C1 segment of cervical spinal cord (tissue), 14 donors: ENCODE measurements around the gene CASQ1.
A peak's percentile ranks its signal among the peaks of the same experiment; 100 is the strongest.

ENCODE experiments used
- DNase-seq, 14 donors: peaks; one replicate each; lab custom pipeline; 2025; lab: John Stamatoyannopoulos, UW

Gene CASQ1

DNA sequence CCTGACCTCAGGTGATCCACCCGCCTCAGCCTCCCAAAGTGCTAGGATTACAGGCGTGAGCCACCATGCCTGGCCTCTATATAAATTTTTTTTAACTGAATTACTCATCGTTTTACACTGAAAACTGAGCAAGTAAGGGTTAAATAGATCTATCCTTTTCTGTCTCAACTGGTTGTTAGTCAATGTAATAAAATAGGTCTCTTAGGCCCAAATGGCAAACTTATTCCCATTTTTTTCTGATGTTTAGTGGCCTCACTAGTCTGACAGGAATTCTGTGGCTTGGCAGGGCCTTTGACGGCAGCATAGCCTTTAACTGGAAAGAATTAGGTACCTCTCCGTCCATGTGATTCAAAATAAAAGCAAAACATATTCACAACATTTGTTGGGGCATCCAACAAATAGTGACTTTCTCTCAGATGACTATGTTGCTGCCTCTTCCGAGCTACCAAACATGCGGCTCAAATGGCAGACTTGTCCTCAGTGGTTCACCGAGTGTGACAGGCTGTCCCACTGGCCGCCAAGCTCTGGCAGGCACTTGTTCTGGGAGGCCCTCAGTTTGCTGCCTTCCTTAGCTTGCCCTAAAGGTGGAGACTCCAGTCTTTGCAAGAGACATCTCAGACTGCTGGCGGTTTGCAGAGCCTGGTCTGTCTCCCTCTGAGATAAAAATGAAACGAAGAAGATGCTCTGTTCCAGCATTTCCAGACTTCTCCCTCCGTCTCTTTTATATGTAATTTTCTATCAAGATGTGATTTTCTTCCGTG, 21.6 kb upstream of the CASQ1 start:
- DNase-seq, result peak in 1 of 14 donors; percentile 69

DNA sequence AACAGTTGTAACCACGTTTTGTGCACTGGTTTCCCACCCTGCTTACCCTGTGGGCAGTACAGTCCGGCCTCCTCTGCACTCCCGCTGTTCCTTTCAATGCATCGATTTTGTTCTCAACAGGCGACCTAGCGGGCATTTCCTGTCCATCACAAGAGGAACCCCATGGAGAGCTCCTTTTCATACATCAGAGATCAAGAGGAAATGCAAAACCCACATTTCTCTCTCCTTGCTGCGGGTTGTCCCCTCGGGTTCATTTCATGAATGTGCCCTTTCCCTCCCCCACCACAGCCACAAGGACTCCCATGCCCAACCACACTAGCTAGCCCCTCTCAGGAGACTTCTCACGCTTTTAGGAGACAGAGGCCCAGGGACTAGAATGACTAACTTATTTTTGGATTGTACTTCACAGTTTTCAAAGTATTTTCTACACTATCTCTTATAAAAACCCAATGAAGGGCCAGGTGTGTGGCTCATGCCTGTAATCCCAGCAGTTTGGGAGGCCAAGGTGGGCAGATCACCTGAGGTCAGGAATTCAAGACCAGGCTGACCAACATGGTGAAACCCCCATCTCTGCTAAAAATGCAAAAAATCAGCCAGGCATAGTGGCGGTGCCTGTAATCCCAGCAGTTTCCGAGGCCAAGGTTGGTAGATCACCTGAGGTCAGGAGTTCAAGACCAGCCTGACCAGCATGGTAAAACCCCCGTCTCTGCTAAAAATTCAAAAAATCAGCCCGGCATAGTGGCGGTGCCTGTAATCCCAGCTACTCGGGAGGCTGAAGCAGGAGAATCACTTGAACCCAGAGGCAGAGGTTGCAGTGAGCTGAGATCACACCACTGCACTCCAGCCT, 20.6 kb upstream of the CASQ1 start:
- DNase-seq, result peak in 1 of 14 donors; percentile 12

DNA sequence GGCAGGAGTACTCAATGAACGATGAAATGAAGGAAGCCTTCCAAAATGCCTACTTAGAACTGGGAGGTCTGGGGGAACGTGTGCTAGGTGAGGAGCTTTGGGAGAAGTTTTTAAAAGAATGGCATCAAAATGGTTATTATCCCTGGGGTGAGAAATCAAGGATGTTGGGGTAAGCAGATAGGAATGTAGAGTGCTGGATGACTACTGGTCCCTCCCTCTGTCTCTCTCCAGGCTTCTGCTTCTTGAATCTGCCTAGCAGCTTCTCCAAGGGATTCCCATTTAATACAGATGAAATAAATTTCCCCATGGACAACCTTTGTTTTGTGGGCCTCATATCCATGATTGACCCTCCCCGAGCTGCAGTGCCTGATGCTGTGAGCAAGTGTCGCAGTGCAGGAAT, 19.0 kb upstream of the CASQ1 start:
- DNase-seq, result no peak

DNA sequence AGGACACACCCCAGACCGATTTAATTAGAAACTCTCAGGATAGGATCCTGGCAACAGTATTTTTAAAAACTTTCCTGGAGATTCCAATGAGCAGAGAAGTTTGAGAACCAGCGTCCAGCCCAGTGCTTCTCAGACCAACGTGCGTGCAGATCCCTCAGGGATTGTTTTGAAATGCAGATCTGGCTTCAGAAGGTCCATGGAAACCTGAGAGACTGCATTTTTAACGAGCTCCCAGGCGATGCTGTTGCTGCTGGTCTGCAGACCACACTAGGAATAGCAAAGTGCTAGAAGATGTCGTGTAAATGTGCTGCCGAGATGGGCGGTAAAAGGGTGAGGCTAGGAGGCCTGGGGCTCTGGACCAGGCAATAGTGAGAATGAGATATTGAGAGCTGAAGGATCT, 18.4 kb upstream of the CASQ1 start:
- no peak for DNase-seq

DNA sequence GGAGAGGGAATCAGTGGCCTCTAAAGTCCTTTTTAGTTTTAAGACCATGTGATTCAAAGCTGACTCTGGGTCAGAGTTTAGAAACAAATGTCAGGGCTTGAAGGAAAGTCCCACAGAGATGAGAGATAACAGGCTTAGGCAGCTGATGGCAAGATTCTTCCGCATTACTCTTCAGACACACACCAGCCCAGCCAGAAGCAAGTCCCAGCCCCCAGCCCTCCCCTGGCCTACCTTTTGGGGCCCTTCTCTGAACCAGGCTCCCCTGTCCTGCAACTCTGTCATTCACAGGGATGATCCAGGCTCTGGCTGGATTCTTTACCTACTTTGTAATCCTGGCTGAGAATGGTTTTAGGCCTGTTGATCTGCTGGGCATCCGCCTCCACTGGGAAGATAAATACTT, 13.1 kb upstream of the CASQ1 start:
- DNase-seq, result no peak

DNA sequence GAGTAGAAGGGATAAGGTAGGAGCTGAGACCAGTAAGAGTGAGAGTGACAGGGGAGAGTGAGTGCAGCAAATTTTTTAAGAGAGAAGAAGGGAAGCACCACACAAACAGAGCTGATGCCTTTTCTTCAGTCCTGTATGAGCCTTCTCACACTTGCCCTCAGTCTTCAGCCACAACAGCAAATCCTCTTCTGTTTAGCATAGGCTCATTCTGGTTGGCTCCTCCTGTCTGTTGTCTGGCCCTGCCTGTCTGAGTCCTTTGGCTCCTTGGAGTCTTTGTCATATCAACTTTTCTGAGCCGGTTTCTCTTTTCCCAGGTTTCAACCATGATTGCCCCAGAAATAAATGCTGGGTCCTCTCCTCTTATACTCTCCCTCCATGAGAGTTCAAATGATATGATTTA, 12.7 kb upstream of the CASQ1 start:
- no peak for DNase-seq

DNA sequence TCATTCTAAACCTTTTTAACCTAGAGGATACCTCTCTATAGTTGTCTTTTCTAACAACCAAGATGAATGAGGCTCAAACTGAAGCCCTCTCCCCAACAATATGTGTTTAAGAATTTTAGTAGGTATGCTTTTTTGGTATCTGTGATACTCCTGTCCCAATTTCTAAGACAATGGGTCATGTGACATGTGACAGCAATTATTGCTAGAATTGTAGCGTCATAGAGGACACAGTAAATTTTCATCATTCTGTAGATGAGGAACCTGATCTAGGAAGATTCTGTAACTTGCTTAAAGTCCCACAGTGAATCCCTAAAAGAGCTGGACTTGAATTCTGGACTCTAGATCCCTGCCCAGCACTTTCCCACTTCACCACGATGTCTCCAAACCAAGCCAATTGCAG, 11.6 kb upstream of the CASQ1 start:
- DNase-seq, result no peak

DNA sequence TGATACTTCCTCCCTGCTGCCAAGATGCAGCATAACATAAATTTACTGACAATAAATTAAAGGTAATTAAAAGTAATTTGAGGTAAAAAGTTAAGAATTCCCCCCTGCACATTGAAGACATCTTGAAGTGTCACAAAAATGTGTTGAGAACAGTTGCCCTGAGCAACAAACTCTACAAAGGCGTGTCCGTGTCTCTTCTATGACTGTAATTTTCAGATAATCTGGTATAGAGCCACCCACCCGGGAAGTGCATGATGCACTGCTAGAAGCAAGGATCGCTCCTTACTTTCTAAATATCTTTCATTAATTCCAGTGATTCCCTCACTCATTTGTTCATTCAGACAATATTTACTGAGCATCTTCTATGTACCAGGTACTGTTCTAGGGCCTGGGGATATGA, 11.0 kb upstream of the CASQ1 start:
- no peak for DNase-seq

DNA sequence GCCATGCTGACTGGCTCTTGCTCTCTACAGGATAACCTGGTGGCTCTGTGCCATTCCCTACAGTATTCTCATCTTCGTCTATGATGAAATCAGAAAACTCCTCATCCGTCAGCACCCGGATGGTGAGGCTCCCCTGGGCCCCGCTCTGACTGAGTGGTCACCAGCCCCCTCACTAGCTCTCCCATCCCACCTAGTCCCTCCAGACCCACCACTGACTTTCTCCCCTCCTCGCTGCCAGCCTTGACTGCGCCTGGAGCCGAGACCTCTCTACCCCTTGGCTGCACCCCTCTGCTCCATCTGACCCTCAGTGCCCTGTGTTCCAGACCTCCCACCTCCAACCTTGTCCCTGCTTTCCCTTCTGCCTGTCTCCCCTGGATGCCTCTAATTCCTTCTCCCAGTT, 4.1 kb upstream of the CASQ1 start:
- DNase-seq, result no peak

DNA sequence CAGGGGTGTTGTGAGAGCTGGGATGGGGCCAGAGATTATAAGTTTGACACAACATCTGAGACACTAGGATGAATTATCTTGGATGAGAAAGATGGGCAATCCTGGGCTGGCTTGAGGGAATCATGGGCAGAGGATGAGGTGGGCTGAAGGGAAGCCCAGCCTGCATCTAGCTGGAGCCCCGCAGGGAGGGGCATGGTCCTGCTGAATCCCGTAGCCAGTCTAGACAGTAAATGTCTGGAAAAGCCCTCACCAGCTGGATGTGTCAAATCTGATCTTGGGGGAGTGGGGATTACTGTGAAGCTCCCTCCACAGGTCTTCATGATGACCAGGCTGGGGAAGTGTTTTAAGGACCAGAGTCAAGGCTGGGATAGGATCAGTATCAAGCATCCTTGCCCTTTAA, 3.6 kb upstream of the CASQ1 start:
- no peak for DNase-seq

DNA sequence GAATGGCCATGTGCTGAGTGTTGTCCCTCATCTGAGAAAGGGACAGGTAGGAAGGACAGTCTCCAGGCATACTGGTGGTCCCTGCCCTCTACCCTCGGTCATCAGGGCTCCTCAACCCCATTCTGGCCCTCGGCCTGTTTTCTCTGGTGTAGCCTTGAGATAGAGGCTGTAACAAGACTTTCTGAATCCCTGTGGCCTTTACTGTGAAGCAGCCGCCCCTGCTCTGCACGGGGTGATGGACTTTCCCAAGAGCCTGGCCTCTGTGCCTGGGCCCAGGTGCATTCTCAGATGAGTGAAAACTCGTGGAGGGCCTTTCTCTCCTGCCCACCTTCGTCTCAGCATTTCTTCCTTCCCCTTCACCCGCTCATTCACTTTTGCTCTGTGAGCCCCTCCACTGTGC, 3.0 kb upstream of the CASQ1 start:
- no peak for DNase-seq

DNA sequence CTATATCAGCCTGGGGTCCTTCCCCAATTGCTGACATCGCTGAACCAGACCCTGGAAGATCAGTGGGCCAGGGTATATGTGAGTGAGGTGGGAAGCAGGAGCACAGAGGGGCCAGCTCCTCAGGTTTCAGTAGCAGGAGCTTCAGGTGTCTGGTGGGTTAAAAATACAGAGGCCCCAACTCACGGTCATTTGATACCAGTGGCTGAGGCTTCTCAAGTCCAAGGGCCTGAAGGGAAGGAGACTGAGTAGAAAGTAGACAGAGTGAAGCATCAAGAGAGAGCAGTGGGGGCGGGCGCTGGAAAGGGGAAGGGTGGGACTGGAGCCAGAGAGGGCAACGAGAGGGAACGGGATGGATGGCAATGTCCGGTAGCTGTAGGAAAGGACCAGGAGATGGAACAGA, 2.0 kb upstream of the CASQ1 start:
- DNase-seq, result no peak

DNA sequence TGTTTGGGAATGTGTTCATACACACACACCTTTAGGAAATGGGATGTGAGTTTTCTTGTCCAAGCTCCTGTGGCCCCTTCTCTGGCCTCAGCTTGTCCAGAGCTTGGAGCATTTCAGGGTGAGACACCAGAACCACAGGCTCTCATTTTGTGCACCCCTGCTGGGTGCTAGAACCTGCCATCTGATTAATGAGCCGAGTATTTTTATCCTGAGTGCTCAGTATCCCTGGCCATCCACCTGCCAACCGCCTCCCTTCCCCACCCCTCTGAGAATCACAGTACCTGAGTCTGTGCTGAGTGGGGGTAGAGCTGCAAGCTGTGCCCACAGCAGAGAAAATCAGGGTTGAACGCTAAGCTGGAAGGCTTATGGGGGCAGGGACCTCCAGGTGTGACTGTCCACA, 1.4 kb downstream of the CASQ1 start:
- peak in 1 of 14 donors; percentile 87 for DNase-seq

DNA sequence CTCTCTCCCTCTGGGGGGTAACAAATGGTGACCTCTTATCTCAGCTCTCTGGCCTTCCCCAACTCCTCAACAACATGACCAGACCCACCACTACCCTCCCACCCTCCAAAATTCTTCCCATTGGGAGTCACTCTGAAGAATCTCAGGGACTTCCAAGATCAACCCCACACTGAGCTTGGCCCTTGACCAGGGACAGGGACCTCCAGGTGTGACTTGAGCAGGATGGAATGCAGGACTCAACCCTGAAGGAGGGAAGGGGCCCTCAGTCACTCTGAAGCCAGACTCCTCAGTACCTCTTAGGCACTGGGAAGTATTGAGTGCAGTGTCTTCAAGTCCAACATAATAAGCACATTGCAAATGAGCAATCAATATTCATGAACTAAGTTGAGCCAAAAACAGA, 1.9 kb downstream of the CASQ1 start:
- DNase-seq, result no peak

DNA sequence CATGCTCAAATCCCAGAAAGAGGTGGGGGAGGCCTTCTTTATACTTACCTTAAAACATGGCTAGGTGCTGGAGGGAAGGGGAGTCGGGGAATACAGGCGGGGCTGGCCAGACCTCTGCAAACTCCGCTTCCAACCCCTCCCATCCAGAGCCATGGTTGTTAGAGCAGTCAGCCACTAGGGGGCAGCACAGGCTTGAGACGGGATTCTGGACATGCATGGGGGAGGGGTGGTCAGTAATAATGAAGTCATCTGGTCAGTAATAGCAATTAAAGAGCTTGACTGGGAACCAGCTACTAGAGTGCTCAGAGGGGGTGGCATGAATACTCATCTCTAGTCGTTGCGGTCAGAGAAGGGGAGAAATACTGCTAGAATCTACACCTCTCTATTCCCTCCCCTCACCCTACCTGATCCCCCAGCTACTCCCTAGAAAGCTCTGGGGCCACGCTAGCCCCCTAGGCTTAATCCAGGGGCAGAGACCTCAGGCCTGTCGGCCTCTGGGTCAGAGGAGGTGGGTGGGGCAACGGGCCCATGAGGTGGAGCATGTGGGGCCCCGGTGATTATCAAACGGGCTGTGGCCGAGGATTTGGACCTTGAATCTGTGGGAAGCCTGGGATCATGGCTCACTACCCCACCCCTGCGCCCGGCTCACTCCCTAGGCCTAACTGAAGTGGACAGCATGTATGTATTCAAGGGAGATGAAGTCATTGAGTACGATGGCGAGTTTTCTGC, 2.9 kb downstream of the CASQ1 start:
- DNase-seq, result peak in 13 of 14 donors; percentile 37 to 93 (median 79)

DNA sequence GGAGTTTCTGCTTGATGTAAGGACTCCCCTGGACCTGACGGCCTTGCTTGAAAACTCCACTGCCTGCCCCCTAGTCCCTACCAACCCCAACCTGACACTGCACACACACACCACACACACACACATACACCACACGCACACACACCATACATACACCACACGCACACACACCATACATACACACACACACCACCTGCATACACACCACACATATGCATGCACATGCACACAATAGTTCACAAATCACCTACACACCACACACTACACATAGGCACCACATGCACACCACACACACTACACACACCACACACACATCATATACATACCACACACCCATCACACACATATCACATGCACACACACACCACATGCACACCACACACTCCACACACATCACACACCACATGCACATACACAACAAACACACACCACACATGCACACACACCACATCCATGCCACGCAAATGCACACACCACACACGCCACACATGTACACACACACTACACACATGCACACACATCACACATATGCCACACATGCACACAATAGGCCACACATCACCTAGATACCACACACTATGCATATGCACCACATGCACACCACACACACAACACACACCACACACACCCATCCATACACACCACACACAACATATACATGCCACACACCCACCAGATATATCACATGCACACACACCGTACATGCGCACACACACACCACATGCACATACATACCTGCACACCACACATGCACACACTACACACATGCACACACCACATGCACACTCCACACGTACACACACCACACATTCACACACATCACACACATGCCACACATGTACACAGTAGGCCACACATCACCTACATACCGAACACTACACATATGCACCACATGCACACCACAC, 3.7 kb downstream of the CASQ1 start:
- no peak for DNase-seq

DNA sequence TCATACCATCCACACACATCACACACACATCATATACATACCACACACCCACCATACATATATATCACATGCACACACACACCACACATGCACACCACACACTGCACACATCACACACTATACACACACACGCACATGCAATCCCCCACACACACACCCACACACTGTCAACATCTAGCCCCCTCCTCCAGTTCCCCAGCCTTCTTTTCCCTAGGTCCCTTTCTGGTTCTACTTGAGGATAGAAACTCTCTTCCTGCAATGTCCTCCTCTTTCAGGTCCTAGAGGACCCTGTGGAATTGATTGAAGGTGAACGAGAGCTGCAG, 4.3 kb downstream of the CASQ1 start:
- DNase-seq, result no peak

DNA sequence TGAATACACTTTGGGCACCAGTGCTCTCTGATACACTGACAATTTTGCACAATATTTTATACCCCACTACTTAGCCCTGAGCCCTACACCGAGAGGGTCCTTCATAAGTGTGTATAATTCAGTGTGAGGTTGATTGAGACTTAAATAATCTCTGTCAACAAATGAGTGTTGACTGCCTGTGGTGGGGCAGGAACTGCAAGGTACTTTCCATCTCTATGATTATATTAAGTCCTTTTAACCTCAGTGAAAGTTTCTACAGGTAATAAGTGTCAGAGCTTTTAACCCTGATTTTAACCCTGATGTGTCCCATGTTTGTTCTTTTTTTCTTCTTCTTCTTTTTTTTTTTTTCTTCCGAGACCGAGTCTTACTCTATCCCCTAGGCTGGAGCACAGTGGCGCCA, 5.8 kb downstream of the CASQ1 start:
- no peak for DNase-seq

DNA sequence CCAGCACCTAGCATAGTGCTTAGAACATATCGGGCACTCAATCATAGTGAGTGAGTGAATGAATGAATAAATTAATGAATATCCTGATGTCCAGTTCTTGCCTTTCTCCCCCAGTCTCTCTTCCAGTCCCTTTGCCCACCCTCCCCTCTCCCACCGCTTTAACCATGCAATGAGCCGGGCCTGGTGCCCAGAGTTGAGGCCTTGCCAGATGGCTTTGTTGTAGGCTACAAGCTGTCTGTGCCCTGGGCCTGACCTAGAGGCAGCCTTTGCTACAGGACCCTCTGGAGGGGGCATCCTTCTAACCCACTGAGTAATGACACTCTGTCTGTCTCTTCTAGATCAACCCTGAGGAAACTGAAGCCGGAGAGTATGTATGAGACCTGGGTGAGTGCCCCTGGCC, 6.9 kb downstream of the CASQ1 start:
- DNase-seq, result peak in 3 of 14 donors; percentile 8 to 30 (median 21)

DNA sequence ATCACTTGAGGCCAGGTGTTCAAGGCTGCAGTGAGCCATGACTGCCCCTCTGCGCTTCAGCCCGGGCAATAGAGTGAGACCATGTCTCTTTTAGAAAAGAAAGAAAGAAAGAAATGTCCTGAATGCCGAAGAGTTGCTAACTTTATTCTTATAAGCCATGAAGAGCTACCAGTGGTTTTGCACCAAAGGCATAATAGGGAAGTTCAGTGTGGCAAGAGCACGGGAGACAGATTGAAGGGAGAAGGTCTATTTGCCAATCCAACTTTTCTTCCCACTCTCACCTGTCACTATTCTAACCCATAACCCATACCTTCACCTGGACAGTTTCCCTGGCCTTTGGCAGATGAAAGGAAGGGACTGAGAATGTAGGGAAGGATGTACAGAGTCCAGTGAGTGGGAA, 10.4 kb downstream of the CASQ1 start:
- DNase-seq, result no peak

DNA sequence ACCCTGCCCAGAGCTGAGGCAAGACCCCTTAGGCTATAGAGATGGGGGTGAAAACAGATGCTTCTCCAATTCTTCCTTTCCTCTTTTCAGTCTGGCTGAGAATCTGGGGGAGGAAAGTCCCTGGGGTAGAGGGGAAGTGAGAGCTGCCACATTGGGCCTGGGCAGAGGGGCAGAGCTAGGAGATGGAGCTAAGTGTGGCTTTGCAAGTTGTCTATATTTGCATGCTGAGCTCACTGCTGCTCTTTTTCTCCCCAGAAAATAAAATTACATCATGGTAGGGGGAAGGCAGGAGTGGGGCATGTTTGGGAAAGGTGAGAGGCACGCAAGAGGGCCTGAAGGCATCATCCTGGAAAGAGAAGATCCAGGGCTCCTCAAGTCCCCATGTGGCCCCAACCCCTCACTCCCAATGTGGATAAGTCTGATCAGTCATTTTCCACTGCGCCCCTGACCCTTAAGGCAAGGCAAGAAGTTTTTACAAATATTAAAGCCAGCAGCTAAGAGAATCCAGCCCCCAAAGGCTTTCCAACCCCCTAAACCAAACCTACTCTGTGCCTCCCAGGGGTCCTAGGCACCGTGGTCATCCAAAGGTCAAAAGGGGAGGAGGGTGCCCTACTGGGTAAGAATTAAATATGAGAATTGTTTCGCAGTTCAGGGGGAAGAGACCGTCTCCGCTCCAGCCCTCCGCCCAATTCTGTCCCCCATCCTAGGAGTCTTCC, 14.3 kb downstream of the CASQ1 start:
- DNase-seq, result peak in 5 of 14 donors; percentile 29 to 69 (median 43)
